Body of pancreas (tissue), 4 donors: ENCODE measurements around the gene PXMP4. TPM values are rescaled to one million over a fixed set of nuclear protein-coding genes. Genes with fewer than 3 reads are reported as not detected.

Experiments
- ATAC-seq: fragments of 150-250 bp; one replicate; pipeline ENCODE4 v1.9.1; 2016
- DNase-seq, 4 donors: peaks; one replicate each; pipeline ENCODE4 v3.0.0-alpha.2; 2019
- H3K27ac ChIP-seq, 4 donors: fragments of 200-600 bp; sonication (generic); 1 replicate in 3 of 4; 2 replicates in 1 of 4; pipeline versions ENCODE4 v1.5.1 to v1.6.1; 2016 to 2019; ENCODE audit warnings: mild to moderate bottlenecking in 1 of 4, mixed read lengths in 1 of 4, moderate library complexity in 1 of 4
- H3K27me3 ChIP-seq, 2 donors: fragments of 200-600 bp; sonication (generic); one replicate each; pipeline ENCODE4 v1.6.0; 2016; ENCODE audit warnings: mild to moderate bottlenecking in 1 of 2
- H3K36me3 ChIP-seq, 2 donors: fragments of 200-600 bp; sonication (generic); replicated peaks in 1 of 2; 2 replicates each; pipeline ENCODE4 v1.5.1; 2016; ENCODE audit warnings: low read depth in 2 of 2; ENCODE audit not compliant: insufficient read depth in 1 of 2
- H3K4me1 ChIP-seq: fragments of 200-600 bp; sonication (generic); one replicate; pipeline ENCODE4 v1.6.0; 2016
- H3K4me3 ChIP-seq, 2 donors: fragments of 200-600 bp; sonication (generic); 1 replicate in 1 of 2; 2 replicates in 1 of 2; pipeline ENCODE4 v1.5.1; 2016 to 2019
- H3K9me3 ChIP-seq, 3 donors: fragments of 200-600 bp; sonication (generic); 1 replicate in 2 of 3; 2 replicates in 1 of 3; pipeline ENCODE4 v1.5.1; 2016
- POLR2A ChIP-seq, 3 donors: fragments of 450-650 bp; IDR thresholded peaks; one replicate each; pipeline ENCODE4 v1.6.1; 2016; ENCODE audit warnings: antibody characterized with exemption in 3 of 3, mild to moderate bottlenecking in 2 of 3
- WGBS, 2 donors: methylation state at CpG; one replicate each; pipeline ENCODE4 v1.1.5; 2017; 5-methylcytosine and 5-hydroxymethylcytosine counted together
- intact Hi-C: fragments of 100-400 bp; cut with DNase I; formaldehyde crosslinking; loops from one replicate; pipeline ENCODE4 v1.15.1; 2023
- total RNA-seq, 2 donors: library from RNA; depleted of rRNA; stranded (reverse); fragments of >200 nt; gene quantifications; one replicate each; pipeline ENCODE4 v1.1.0, GENCODE V29; 2016
- TF ChIP-seq, protein P1 (sequence below), 7 experiments: fragments of 450-650 bp in 4 of 7; fragments of 200-600 bp in 3 of 7; sonication (generic) in 3 of 7; IDR thresholded peaks; one replicate each; pipeline ENCODE4 v1.5.1; 2016 to 2019; ENCODE audit warnings: antibody characterized with exemption in 7 of 7

The PXMP4 gene
- total RNA-seq, 2 donors from 2014 or later: 3.3 to 5.2 TPM

DNA sequence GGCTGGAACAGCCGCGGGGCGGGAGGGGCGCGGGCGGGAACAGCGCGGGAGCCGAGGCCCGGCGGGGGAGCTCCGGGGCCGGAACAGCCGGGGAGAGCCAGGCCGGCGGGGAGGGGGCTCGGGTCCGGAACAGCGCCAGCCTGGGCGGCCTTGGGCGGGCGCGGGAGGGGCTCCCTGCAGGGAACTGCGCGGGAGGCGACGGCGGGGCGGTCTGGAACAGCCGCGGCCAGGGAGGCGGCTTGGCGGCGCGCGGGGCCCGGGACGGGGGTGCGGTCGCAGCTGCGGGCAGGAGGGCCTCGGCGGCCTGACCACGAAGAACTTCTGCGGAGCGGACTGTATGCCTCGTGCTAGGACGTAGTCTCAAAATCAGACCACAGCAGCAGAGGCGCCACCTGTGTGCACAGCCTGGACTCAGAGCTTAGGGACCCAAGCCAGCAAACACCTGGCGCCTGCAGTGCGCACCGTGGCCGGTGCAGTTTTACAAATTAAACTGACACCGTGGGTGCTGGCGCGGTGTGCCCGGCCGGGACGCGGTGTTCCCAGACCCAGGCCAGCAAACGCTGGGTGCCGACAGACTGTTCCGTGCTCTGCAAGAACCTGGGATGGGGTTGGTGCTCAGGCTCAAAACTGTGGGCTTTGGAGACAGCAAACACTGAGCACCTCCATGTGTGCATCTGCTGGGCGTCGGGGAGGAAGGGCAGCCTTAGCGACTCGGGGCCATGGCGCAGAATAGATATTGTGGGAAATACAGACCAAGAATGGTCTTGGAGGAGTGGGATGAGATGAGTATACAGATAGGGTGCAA lies 12.3 kb upstream of the PXMP4 start:
- Histone ChIP-seq H3K9me3 (peaks cover 0 to 13% (median 0%) of the 10 kb centered on the region in 3 donors), H3K36me3 (no peaks in the 10 kb centered on the region), H3K27me3 (no peaks in the 10 kb centered on the region), H3K4me3 (peak overlapping the region; percentile 1 to 21), H3K27ac (peak overlapping the region; percentile 87 to 99 (median 98)), H3K4me1 (peaks cover 32% of the 10 kb centered on the region)
- ATAC-seq (peak; percentile 87), DNase-seq (peak; percentile 92 to 94 (median 92))
- intact Hi-C loops: no loop called here
- WGBS, 2 donors: 1% methylated on average over 19 to 44 of the region's 68 CpGs
- peak; percentile 69 to 78 (median 69) for TF ChIP-seq POLR2A (IDR thresholded peaks at IDR 0.05)
- TF ChIP-seq, protein P1, sequence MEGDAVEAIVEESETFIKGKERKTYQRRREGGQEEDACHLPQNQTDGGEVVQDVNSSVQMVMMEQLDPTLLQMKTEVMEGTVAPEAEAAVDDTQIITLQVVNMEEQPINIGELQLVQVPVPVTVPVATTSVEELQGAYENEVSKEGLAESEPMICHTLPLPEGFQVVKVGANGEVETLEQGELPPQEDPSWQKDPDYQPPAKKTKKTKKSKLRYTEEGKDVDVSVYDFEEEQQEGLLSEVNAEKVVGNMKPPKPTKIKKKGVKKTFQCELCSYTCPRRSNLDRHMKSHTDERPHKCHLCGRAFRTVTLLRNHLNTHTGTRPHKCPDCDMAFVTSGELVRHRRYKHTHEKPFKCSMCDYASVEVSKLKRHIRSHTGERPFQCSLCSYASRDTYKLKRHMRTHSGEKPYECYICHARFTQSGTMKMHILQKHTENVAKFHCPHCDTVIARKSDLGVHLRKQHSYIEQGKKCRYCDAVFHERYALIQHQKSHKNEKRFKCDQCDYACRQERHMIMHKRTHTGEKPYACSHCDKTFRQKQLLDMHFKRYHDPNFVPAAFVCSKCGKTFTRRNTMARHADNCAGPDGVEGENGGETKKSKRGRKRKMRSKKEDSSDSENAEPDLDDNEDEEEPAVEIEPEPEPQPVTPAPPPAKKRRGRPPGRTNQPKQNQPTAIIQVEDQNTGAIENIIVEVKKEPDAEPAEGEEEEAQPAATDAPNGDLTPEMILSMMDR (IDR thresholded peaks at IDR 0.05): peak in 4 of 7 experiments; percentile 36 to 48 (median 42)

DNA sequence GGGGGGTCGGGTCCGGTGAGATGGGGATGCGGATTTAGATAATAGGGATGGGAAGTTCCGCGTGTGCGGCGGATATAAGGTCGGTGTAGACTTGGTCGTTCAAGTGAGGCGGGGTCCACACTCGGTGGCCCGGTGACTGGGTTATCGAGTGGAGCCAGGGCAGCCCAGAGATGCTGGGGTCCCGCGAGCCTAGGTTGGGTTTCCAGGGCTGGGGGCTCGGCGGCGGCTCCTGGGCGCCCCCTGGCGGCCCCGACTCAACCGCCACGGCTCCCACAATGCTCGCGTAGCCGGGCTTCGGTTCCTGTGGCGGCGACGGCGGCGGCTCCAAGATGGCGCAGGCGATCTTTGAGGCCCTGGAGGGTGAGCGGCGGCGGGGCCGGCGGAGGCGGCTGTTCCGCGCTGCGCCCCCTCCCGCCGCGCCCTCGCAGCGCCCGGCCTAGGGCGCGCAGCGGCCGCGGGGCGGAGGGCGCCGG lies 11.6 kb upstream of the PXMP4 start, which contains the start of gene ZNF341:
Gene ZNF341, plus strand, starts transcription at position 304 of the 473 bp plus-strand sequence. Its CDS starts 26 bp downstream, at position 330.
- DNase-seq: peak; percentile 91 to 92 (median 92)
- Histone ChIP-seq H3K9me3 (peaks cover 0 to 10% (median 0%) of the 10 kb centered on the region in 3 donors), H3K4me3 (peak within 1 kb of the TSS; percentile 1 to 21), H3K27ac (peak within 1 kb of the TSS; percentile 87 to 99 (median 98)), H3K4me1 (peaks cover 32% of the 10 kb centered on the region), H3K36me3 (no peaks in the 10 kb centered on the region), H3K27me3 (no peaks in the 10 kb centered on the region)
- no peak for TF ChIP-seq POLR2A (IDR thresholded peaks at IDR 0.05)
- TF ChIP-seq, protein P1 (IDR thresholded peaks at IDR 0.05): peak; percentile 80 to 94 (median 90)
- WGBS, 2 donors: 2 to 20% methylated on average over 13 to 44 of the region's 57 CpGs
- no peak for ATAC-seq
- intact Hi-C loops: no loop called here

DNA sequence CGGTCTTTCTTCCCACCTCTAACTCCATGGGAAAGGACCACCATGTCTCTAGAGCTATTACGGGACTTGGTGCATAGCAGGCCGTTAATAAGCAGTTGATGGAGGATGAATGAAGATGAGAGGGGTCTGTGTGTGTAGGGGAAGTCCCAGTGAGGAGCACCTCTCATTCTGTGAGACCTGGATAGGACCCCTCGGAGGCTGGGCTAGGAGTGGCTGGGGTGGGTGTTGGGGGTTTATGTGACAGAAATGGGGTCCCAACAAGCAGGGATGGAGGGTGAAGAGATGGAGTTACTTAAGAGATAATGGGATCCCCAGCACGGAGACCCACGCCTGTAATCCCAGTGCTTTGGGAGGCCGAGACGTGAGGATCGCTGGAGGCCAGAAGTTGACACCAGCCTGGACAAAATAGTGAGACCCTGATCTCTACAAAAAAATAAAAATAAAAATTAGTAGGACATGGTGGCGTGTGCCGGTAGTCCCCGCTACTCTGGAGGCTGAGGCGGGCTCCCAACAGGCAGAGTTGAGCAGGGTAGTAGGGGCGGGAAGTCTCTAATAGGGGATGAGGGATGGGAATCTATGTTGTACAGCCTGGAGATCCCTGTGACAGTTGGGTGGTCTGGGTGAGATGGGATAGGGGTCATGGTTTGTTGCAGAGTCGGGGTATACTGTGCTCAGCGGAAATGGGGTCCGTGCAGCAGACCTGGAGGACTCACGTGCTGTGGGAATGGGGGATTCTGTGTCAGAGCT lies 11.0 kb upstream of the PXMP4 start:
- ATAC-seq (no peak), DNase-seq (peak in 2 of 4 donors; percentile 10 to 19)
- Histone ChIP-seq H3K9me3 (peaks cover 0 to 4% (median 0%) of the 10 kb centered on the region in 3 donors), H3K27ac (peak overlapping the region; percentile 87 to 99 (median 98)), H3K27me3 (no peaks in the 10 kb centered on the region), H3K4me1 (peaks cover 32% of the 10 kb centered on the region), H3K4me3 (no peak overlapping the region), H3K36me3 (no peaks in the 10 kb centered on the region)
- TF ChIP-seq, protein P1 (IDR thresholded peaks at IDR 0.05): no peak
- TF ChIP-seq POLR2A (IDR thresholded peaks at IDR 0.05): no peak
- intact Hi-C loops: no loop called here
- WGBS, 2 donors: 83 to 84% methylated on average over 18 of the region's 18 CpGs

DNA sequence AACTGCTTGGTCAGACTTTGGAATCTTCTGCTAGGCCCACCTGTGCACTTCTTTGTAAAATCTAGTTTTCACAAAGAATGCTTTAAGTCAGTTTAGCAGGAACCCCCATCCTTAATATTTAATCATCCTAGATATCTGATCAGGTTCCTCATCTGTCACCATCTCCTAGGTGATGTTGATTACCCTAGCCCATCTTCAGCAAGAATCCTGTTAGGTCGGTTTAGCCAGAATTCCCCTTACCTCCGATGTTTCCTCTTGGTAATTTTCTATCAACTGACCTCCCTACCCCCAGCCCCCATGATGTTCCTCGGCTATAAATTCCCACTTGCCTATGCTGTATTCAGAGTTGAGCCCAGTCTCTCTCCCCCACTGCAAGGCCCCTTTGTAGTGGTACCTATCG lies 9.0 kb upstream of the PXMP4 start:
- intact Hi-C loops: no loop called here
- no peaks in the 10 kb centered on the region for H3K9me3 ChIP-seq
- no peaks in the 10 kb centered on the region for H3K27me3 ChIP-seq
- WGBS, 2 donors: 52 to 55% methylated on average over 4 of the region's 4 CpGs
- no peak overlapping the region for H3K4me3 ChIP-seq
- no peak for TF ChIP-seq POLR2A (IDR thresholded peaks at IDR 0.05)
- TF ChIP-seq, protein P1 (IDR thresholded peaks at IDR 0.05): no peak
- no peak overlapping the region for H3K27ac ChIP-seq
- no peak for ATAC-seq
- H3K4me1 ChIP-seq: peaks cover 26% of the 10 kb centered on the region
- DNase-seq: no peak
- no peaks in the 10 kb centered on the region for H3K36me3 ChIP-seq
